PC-3 (cell line): ENCODE measurements around the gene FFAR1. TPM values are rescaled to one million over a fixed set of nuclear protein-coding genes. Genes with fewer than 3 reads are reported as not detected.

Experiments
- ATAC-seq: fragments of 200-7000 bp; cut with Tn5 transposase; 2 replicates; pipeline ENCODE4 v1.9.1; 2020; ENCODE audit warnings: mild to moderate bottlenecking, moderate library complexity
- BruUV-seq: library from RNA; stranded (reverse); fragments of 400-500 nt; replicated peaks from 2 replicates; lab custom pipeline; 2021; lab: Mats Ljungman, UMichigan
- CTCF ChIA-PET: fragments of 300-600 bp; sonication (Branson Sonifier 250); formaldehyde crosslinking; loops from one replicate; lab custom pipeline; 2022; ENCODE audit warnings: antibody characterized with exemption; lab: Charles Lee
- POLR2A ChIA-PET: fragments of 300-600 bp; sonication (Branson Sonifier 250); formaldehyde crosslinking; loops from one replicate; lab custom pipeline; 2022; ENCODE audit warnings: antibody characterized with exemption; ENCODE audit not compliant: unreplicated experiment; lab: Charles Lee
- DNase-seq: peaks from one replicate; pipeline ENCODE4 v3.0.0-alpha.2; 2015
- H2AFZ ChIP-seq: fragments of 300-600 bp; sonication (generic); 2 replicates; pipeline ENCODE4 v1.6.0; 2016; ENCODE audit warnings: antibody characterized with exemption, low read length
- H3F3A ChIP-seq: fragments of 300-600 bp; sonication (generic); one replicate; pipeline ENCODE4 v1.6.0; 2017; ENCODE audit warnings: antibody characterized with exemption, low read length, control low read depth, mild to moderate bottlenecking; ENCODE audit not compliant: unreplicated experiment
- H3K27ac ChIP-seq: fragments of 300-600 bp; sonication (generic); 2 replicates; pipeline ENCODE4 v1.5.1; 2016; ENCODE audit warnings: mild to moderate bottlenecking, low read length
- H3K27me3 ChIP-seq: fragments of 300-600 bp; sonication (generic); 2 replicates; pipeline ENCODE4 v1.6.1; 2016; ENCODE audit warnings: low read length, mixed read lengths
- H3K36me3 ChIP-seq: fragments of 300-600 bp; sonication (generic); 2 replicates; pipeline ENCODE4 v1.6.1; 2016; ENCODE audit warnings: low read depth, mixed run types, low read length, mixed read lengths
- H3K4me1 ChIP-seq: fragments of 300-600 bp; sonication (generic); 2 replicates; pipeline ENCODE4 v1.5.1; 2016; ENCODE audit warnings: low read length; ENCODE audit not compliant: insufficient read depth
- H3K4me2 ChIP-seq: fragments of 300-600 bp; sonication (generic); 2 replicates; pipeline ENCODE4 v1.6.0; 2016; ENCODE audit warnings: low read length
- H3K4me3 ChIP-seq: fragments of 300-600 bp; sonication (generic); 2 replicates; pipeline ENCODE4 v1.5.1; 2016; ENCODE audit warnings: mild to moderate bottlenecking, low read length, mixed read lengths
- H3K79me2 ChIP-seq: fragments of 300-600 bp; sonication (generic); 2 replicates; pipeline ENCODE4 v1.6.1; 2017; ENCODE audit warnings: low read length, mixed read lengths
- H3K9ac ChIP-seq: fragments of 300-600 bp; sonication (generic); 2 replicates; pipeline ENCODE4 v1.6.0; 2016; ENCODE audit warnings: mild to moderate bottlenecking, low read length
- H3K9me2 ChIP-seq: fragments of 300-600 bp; sonication (generic); replicated peaks from 2 replicates; pipeline ENCODE4 v1.6.1; 2016; ENCODE audit warnings: mixed run types, low read length, mixed read lengths
- H3K9me3 ChIP-seq: fragments of 300-600 bp; sonication (generic); 2 replicates; pipeline ENCODE4 v1.6.1; 2016; ENCODE audit warnings: low read length, mixed read lengths
- H4K20me1 ChIP-seq: fragments of 300-600 bp; sonication (generic); 2 replicates; pipeline ENCODE4 v1.6.1; 2016; ENCODE audit warnings: low read length, mixed read lengths
- CTCF ChIP-seq: fragments of 300-600 bp; sonication (generic); conservative IDR thresholded peaks from 2 replicates; pipeline ENCODE4 v1.5.1; 2017; ENCODE audit warnings: antibody characterized with exemption, low read depth, mild to moderate bottlenecking, low read length
- EZH2 ChIP-seq: fragments of 300-600 bp; sonication (generic); IDR thresholded peaks from one replicate; pipeline ENCODE4 v1.6.1; 2017; ENCODE audit warnings: antibody characterized with exemption, mild to moderate bottlenecking, low read length; ENCODE audit not compliant: unreplicated experiment
- EZH2phosphoT487 ChIP-seq: fragments of 300-600 bp; sonication (generic); IDR thresholded peaks from 2 replicates; pipeline ENCODE4 v1.6.1; 2018; ENCODE audit warnings: mild to moderate bottlenecking, antibody characterized with exemption, low read length, borderline replicate concordance
- intact Hi-C: fragments of 100-400 bp; cut with micrococcal nuclease; formaldehyde crosslinking; loops from 2 replicates; pipeline ENCODE4 v1.9.0; 2023
- total RNA-seq: library from RNA; depleted of rRNA; stranded (reverse); fragments of >200 nt; gene quantifications from 2 replicates; pipeline ENCODE4 v1.2.3, GENCODE V29; 2014

The FFAR1 gene
- total RNA-seq, 1 experiment from 2014 or later = not detected

- ATAC-seq = no peak
- Histone ChIP-seq H3K4me1 (no peaks in the 10 kb centered on the region), H3K27me3 (no peaks in the 10 kb centered on the region), H3K27ac (no peak overlapping the region), H3K4me3 (no peak overlapping the region), H4K20me1 (no peaks in the 10 kb centered on the region), H3F3A (no peaks in the 10 kb centered on the region), H3K79me2 (no peaks in the 10 kb centered on the region), H3K4me2 (no peak overlapping the region), H3K36me3 (no peaks in the 10 kb centered on the region), H3K9me2 (no peaks in the 10 kb centered on the region), H2AFZ (no peak overlapping the region), H3K9ac (no peak overlapping the region), H3K9me3 (no peaks in the 10 kb centered on the region)
- ChIA-PET POLR2A (no interaction called here), CTCF (no interaction called here)
- DNase-seq = no peak
- TF ChIP-seq EZH2phosphoT487 = no peak
- no peak for TF ChIP-seq EZH2
- no peak for TF ChIP-seq CTCF
- intact Hi-C loops = no loop called here
- BruUV-seq = no TSS peak
These were observed 32.3 kb downstream of the FFAR1 start for GRCh38 chr19:35379992-35380391.

GRCh38 chr19:35380450-35381124 lies 32.9 kb downstream of the FFAR1 start:
- DNase-seq (no peak), ATAC-seq (no peak)
- H3F3A ChIP-seq = no peaks in the 10 kb centered on the region
- no peak overlapping the region for H3K4me2 ChIP-seq
- no peaks in the 10 kb centered on the region for H4K20me1 ChIP-seq
- no TSS peak for BruUV-seq
- no peaks in the 10 kb centered on the region for H3K9me3 ChIP-seq
- POLR2A ChIA-PET = no interaction called here
- H3K36me3 ChIP-seq = no peaks in the 10 kb centered on the region
- TF ChIP-seq EZH2phosphoT487 (no peak), EZH2 (no peak), CTCF (no peak)
- no peaks in the 10 kb centered on the region for H3K27me3 ChIP-seq
- no peak overlapping the region for H3K9ac ChIP-seq
- no peak overlapping the region for H3K4me3 ChIP-seq
- no peaks in the 10 kb centered on the region for H3K4me1 ChIP-seq
- no peaks in the 10 kb centered on the region for H3K9me2 ChIP-seq
- no peak overlapping the region for H2AFZ ChIP-seq
- no peak overlapping the region for H3K27ac ChIP-seq
- CTCF ChIA-PET = no interaction called here
- intact Hi-C loops = no loop called here
- no peaks in the 10 kb centered on the region for H3K79me2 ChIP-seq

GRCh38 chr19:35381318-35381717 lies 33.6 kb downstream of the FFAR1 start:
- Histone ChIP-seq H3K36me3 (no peaks in the 10 kb centered on the region), H3K4me1 (no peaks in the 10 kb centered on the region), H3K4me2 (no peak overlapping the region), H3K27ac (no peak overlapping the region), H4K20me1 (no peaks in the 10 kb centered on the region), H3K4me3 (no peak overlapping the region), H3K9me2 (no peaks in the 10 kb centered on the region), H3K27me3 (no peaks in the 10 kb centered on the region), H3F3A (no peaks in the 10 kb centered on the region), H3K79me2 (no peaks in the 10 kb centered on the region), H3K9ac (no peak overlapping the region), H2AFZ (no peak overlapping the region), H3K9me3 (no peaks in the 10 kb centered on the region)
- TF ChIP-seq EZH2phosphoT487 (no peak), EZH2 (no peak), CTCF (no peak)
- ChIA-PET CTCF (no interaction called here), POLR2A (no interaction called here)
- DNase-seq = no peak
- no TSS peak for BruUV-seq
- intact Hi-C loops = no loop called here
- ATAC-seq = no peak
